Ishikawa (cell line): ENCODE results near the gene ALDH1A2.

Experiments
- CEBPB ChIP-seq: IDR thresholded peaks from 2 replicates; pipeline ENCODE4 v1.6.1; 2012
- EP300 ChIP-seq: IDR thresholded peaks from 2 replicates; pipeline ENCODE4 v1.6.1; 2012; ENCODE audit warnings: borderline replicate concordance
- TAF1 ChIP-seq: IDR thresholded peaks from 2 replicates; pipeline ENCODE4 v1.6.1; 2012; ENCODE audit warnings: low read depth, mild to moderate bottlenecking
- TCF12 ChIP-seq: IDR thresholded peaks from 2 replicates; pipeline ENCODE4 v1.6.1; 2012; ENCODE audit warnings: low read depth
- YY1 ChIP-seq: IDR thresholded peaks from 2 replicates; pipeline ENCODE4 v1.6.1; 2012; ENCODE audit warnings: low read depth
- TF ChIP-seq, protein P1 (sequence below): IDR thresholded peaks from 2 replicates; pipeline ENCODE4 v1.6.1; 2012
- TF ChIP-seq, protein P2 (sequence below): IDR thresholded peaks from 2 replicates; pipeline ENCODE4 v1.6.1; 2012; ENCODE audit warnings: low read depth, mild to moderate bottlenecking
- TF ChIP-seq, protein P3 (sequence below): IDR thresholded peaks from 2 replicates; pipeline ENCODE4 v1.6.1; 2012

DNA sequence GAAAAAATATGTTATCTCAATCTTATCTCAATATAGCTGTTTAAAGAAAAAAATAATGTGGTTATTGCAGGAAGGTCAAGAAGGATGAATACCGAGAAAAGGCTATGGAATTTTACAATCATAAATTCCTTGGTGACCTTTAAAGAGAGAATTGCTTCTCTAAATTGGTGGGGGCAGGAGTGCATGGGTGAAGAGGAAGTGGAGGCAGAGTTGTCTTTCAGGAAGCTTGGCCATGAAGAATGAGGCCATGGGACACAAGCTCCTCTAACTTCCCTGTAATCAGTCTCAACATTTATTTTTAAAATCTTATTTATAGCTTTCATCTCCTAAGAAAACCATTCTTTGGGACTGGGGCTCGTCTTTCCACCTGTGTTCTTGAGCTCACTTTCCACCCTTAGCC is 22.4 kb upstream of the ALDH1A2 start:
- TF ChIP-seq, protein P1, sequence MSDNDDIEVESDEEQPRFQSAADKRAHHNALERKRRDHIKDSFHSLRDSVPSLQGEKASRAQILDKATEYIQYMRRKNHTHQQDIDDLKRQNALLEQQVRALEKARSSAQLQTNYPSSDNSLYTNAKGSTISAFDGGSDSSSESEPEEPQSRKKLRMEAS = no peak
- TF ChIP-seq TAF1 (no peak), EP300 (no peak), TCF12 (no peak), YY1 (no peak), CEBPB (no peak)
- TF ChIP-seq, protein P2, sequence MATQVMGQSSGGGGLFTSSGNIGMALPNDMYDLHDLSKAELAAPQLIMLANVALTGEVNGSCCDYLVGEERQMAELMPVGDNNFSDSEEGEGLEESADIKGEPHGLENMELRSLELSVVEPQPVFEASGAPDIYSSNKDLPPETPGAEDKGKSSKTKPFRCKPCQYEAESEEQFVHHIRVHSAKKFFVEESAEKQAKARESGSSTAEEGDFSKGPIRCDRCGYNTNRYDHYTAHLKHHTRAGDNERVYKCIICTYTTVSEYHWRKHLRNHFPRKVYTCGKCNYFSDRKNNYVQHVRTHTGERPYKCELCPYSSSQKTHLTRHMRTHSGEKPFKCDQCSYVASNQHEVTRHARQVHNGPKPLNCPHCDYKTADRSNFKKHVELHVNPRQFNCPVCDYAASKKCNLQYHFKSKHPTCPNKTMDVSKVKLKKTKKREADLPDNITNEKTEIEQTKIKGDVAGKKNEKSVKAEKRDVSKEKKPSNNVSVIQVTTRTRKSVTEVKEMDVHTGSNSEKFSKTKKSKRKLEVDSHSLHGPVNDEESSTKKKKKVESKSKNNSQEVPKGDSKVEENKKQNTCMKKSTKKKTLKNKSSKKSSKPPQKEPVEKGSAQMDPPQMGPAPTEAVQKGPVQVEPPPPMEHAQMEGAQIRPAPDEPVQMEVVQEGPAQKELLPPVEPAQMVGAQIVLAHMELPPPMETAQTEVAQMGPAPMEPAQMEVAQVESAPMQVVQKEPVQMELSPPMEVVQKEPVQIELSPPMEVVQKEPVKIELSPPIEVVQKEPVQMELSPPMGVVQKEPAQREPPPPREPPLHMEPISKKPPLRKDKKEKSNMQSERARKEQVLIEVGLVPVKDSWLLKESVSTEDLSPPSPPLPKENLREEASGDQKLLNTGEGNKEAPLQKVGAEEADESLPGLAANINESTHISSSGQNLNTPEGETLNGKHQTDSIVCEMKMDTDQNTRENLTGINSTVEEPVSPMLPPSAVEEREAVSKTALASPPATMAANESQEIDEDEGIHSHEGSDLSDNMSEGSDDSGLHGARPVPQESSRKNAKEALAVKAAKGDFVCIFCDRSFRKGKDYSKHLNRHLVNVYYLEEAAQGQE = no peak
- TF ChIP-seq, protein P3, sequence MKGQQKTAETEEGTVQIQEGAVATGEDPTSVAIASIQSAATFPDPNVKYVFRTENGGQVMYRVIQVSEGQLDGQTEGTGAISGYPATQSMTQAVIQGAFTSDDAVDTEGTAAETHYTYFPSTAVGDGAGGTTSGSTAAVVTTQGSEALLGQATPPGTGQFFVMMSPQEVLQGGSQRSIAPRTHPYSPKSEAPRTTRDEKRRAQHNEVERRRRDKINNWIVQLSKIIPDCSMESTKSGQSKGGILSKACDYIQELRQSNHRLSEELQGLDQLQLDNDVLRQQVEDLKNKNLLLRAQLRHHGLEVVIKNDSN = no peak
